ENCODE measurements around the gene PLCB4. TPM values are rescaled to one million over a fixed set of nuclear protein-coding genes. Genes with fewer than 3 reads are reported as not detected.

Gene PLCB4
- total RNA-seq, 4 donors from 2014 or later = 3.5 to 30.5 (median 17.5) TPM

DNA sequence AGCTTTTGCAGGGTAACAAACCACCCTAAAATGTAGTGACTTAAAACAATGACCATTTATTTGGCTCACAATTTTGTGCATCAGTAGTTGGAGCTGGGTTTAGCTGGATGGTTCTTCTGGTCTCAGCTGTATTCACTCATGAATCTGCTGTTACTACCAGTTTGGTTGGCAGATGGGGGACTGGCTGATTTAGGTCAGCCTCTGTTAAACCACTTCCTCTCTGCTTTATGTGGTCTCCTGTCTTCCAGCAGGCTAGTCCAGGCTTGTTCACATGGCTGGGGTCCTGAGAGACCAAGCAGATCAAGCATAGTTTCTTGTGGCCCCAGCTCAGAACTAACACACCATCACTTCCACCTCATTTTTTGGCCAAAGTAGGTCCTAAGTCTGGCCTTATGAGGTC lies 378.3 kb downstream of the PLCB4 start:
- TF ChIP-seq, protein P1, sequence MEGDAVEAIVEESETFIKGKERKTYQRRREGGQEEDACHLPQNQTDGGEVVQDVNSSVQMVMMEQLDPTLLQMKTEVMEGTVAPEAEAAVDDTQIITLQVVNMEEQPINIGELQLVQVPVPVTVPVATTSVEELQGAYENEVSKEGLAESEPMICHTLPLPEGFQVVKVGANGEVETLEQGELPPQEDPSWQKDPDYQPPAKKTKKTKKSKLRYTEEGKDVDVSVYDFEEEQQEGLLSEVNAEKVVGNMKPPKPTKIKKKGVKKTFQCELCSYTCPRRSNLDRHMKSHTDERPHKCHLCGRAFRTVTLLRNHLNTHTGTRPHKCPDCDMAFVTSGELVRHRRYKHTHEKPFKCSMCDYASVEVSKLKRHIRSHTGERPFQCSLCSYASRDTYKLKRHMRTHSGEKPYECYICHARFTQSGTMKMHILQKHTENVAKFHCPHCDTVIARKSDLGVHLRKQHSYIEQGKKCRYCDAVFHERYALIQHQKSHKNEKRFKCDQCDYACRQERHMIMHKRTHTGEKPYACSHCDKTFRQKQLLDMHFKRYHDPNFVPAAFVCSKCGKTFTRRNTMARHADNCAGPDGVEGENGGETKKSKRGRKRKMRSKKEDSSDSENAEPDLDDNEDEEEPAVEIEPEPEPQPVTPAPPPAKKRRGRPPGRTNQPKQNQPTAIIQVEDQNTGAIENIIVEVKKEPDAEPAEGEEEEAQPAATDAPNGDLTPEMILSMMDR (IDR thresholded peaks at IDR 0.05) = no peak
- no peak for TF ChIP-seq POLR2A (IDR thresholded peaks at IDR 0.05)
- DNase-seq = no peak
- Histone ChIP-seq H3K27ac (no peak overlapping the region), H3K27me3 (no peaks in the 10 kb centered on the region), H3K4me1 (no peaks in the 10 kb centered on the region), H3K4me3 (no peak overlapping the region), H3K36me3 (peaks cover 0 to 8% (median 0%) of the 10 kb centered on the region in 3 donors), H3K9me3 (no peaks in the 10 kb centered on the region)

DNA sequence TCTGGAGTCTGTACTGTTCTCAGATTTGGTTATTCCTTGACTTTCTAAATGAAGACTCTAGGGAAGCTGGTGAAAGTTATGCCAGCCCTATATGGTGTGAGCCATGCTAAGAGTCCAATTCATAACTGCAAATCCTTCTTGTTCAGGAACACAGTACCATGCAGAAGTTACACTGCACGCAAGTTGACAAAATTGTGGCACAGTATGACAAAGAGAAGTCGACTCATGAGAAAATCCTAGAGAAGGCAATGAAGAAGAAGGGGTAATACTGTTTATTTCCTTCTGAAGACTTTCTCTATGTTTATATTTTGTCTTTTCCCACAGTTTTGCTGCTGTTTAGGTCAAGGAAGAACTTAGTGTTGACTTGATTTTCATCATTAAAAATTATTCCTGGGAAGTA lies 384.3 kb downstream of the PLCB4 start:
- Histone ChIP-seq H3K9me3 (no peaks in the 10 kb centered on the region), H3K36me3 (peaks cover 0 to 6% (median 5%) of the 10 kb centered on the region in 3 donors), H3K27ac (no peak overlapping the region), H3K27me3 (no peaks in the 10 kb centered on the region), H3K4me3 (no peak overlapping the region), H3K4me1 (no peaks in the 10 kb centered on the region)
- no peak for DNase-seq
- TF ChIP-seq, protein P1 (IDR thresholded peaks at IDR 0.05) = no peak
- no peak for TF ChIP-seq POLR2A (IDR thresholded peaks at IDR 0.05)

DNA sequence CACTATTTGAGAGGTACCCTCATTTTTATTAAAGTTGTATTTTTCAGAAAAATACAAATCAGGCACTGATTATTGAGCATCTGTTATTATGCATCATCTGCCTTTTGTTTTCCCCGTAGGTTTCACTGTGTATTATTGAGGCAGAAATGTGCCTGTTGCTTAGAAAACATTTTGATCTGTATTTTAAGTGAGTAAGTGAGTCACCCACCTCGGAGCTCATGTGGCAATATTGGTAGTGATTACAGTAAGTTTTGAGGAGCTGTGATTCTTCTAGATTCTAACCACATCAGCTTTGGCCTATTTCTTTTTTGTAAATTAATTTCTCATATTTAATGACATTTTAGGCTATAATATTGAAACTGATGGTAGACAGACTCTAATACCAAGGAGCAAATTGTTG lies 385.9 kb downstream of the PLCB4 start:
- Histone ChIP-seq H3K4me1 (no peaks in the 10 kb centered on the region), H3K9me3 (no peaks in the 10 kb centered on the region), H3K4me3 (no peak overlapping the region), H3K27ac (no peak overlapping the region), H3K36me3 (peaks cover 0 to 13% (median 6%) of the 10 kb centered on the region in 3 donors), H3K27me3 (no peaks in the 10 kb centered on the region)
- DNase-seq = no peak
- no peak for TF ChIP-seq POLR2A (IDR thresholded peaks at IDR 0.05)
- TF ChIP-seq, protein P1 (IDR thresholded peaks at IDR 0.05) = no peak

DNA sequence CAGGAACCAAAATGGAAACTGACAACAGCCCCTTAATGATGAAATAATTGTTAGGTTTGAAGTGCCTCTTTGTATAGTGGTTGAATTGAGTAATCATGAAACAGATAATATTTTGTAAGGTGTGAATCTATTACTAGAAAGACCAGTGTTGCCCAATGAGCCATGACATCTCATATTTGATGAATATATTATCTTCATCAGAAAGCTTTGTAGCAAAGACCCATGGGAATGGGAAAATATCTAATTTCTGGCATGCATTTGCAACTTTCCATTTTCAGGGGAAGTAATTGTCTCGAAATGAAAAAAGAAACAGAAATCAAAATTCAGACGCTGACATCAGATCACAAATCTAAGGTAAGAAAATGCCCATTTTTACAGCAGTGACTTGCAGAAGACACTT lies 388.2 kb downstream of the PLCB4 start:
- H3K4me1 ChIP-seq = no peaks in the 10 kb centered on the region
- no peak overlapping the region for H3K27ac ChIP-seq
- peaks cover 0 to 24% (median 9%) of the 10 kb centered on the region in 3 donors for H3K36me3 ChIP-seq
- no peaks in the 10 kb centered on the region for H3K9me3 ChIP-seq
- no peak for DNase-seq
- TF ChIP-seq, protein P1 (IDR thresholded peaks at IDR 0.05) = no peak
- no peak for TF ChIP-seq POLR2A (IDR thresholded peaks at IDR 0.05)
- no peak overlapping the region for H3K4me3 ChIP-seq
- H3K27me3 ChIP-seq = no peaks in the 10 kb centered on the region

DNA sequence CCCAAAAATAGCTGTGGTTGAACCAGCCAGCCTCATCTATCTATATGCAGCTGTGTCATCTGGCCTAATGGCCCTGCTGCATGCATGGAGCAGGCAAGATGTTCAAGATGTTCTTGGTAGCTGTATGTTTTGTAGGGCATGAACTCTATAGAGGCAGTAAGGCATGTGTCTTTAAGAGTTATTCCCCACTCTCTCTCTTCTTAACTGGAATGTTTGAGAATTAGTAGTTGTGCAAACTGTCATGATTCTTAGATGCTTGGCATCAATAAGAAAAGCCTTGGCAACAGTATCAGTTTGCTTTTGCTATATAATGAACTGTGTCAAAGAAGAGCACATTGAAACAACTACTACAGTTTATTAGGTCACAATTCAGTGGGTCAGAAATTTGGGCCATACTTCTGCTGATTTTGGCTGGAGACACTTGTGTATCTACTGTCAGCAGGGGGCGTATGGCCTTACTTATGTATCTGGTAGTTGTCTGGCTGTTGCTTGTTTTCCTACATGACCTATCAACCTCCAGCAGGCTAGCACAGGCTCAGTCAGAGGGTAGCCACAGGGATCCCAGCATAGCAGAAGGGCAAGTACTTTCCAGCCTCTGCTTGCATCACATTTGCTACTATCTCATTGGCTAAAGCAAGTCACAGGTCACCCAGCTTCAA lies 389.4 kb downstream of the PLCB4 start:
- H3K27me3 ChIP-seq = no peaks in the 10 kb centered on the region
- no peaks in the 10 kb centered on the region for H3K9me3 ChIP-seq
- H3K27ac ChIP-seq = no peak overlapping the region
- H3K4me3 ChIP-seq = no peak overlapping the region
- TF ChIP-seq, protein P1 (IDR thresholded peaks at IDR 0.05) = no peak
- TF ChIP-seq POLR2A (IDR thresholded peaks at IDR 0.05) = no peak
- DNase-seq = no peak
- H3K4me1 ChIP-seq = no peaks in the 10 kb centered on the region
- H3K36me3 ChIP-seq = peaks cover 0 to 24% (median 9%) of the 10 kb centered on the region in 3 donors
